Measurements from ENCODE around the gene FABP1. TPM values are rescaled to one million over a fixed set of nuclear protein-coding genes. Genes with fewer than 3 reads are reported as not detected.

FABP1 gene
- total RNA-seq, 2 donors from 2014 or later, result not detected

GRCh38 chr2:88116669-88117432 lies 11.0 kb downstream of the FABP1 start:
- no peaks in the 10 kb centered on the region for H3K9me3 ChIP-seq
- peaks cover 4% of the 10 kb centered on the region for H3K36me3 ChIP-seq
- peaks cover 0 to 9% of the 10 kb centered on the region in 2 donors for H3K4me1 ChIP-seq
- H3K27ac ChIP-seq, result no peak overlapping the region
- no peaks in the 10 kb centered on the region for H3K27me3 ChIP-seq
- DNase-seq (ENCODE audit: low spot score), result no peak
- TF ChIP-seq CTCF (IDR thresholded peaks at IDR 0.05), result no peak
- no peak overlapping the region for H3K4me3 ChIP-seq

- DNase-seq (ENCODE audit: low spot score), result no peak
- Histone ChIP-seq H3K27me3 (no peaks in the 10 kb centered on the region), H3K4me3 (no peak overlapping the region), H3K27ac (no peak overlapping the region), H3K9me3 (no peaks in the 10 kb centered on the region), H3K36me3 (peaks cover 12% of the 10 kb centered on the region), H3K4me1 (peaks cover 0 to 9% of the 10 kb centered on the region in 2 donors)
- TF ChIP-seq CTCF (IDR thresholded peaks at IDR 0.05), result no peak
Observed at GRCh38 chr2:88115825-88116518, 11.9 kb downstream of the FABP1 start.

GRCh38 chr2:88114889-88115288 lies 13.0 kb downstream of the FABP1 start:
- Histone ChIP-seq H3K36me3 (peaks cover 22% of the 10 kb centered on the region), H3K9me3 (no peaks in the 10 kb centered on the region), H3K27me3 (no peaks in the 10 kb centered on the region), H3K27ac (no peak overlapping the region), H3K4me3 (no peak overlapping the region), H3K4me1 (peaks cover 0 to 9% of the 10 kb centered on the region in 2 donors)
- TF ChIP-seq CTCF (IDR thresholded peaks at IDR 0.05), result no peak
- no peak for DNase-seq (ENCODE audit: low spot score)

GRCh38 chr2:88113069-88113468 lies 14.8 kb downstream of the FABP1 start:
- H3K36me3 ChIP-seq, result peaks cover 36% of the 10 kb centered on the region

GRCh38 chr2:88110830-88111229 lies 17.0 kb downstream of the FABP1 start:
- H3K4me3 ChIP-seq, result no peak overlapping the region
- H3K27me3 ChIP-seq, result no peaks in the 10 kb centered on the region
- TF ChIP-seq CTCF (IDR thresholded peaks at IDR 0.05), result no peak
- DNase-seq (ENCODE audit: low spot score), result no peak
- H3K4me1 ChIP-seq, result peaks cover 0 to 9% of the 10 kb centered on the region in 2 donors
- H3K36me3 ChIP-seq, result peaks cover 52% of the 10 kb centered on the region
- no peak overlapping the region for H3K27ac ChIP-seq
- no peaks in the 10 kb centered on the region for H3K9me3 ChIP-seq

More at GRCh38 chr2:88113069-88113468, 14.8 kb downstream of the FABP1 start:
- Histone ChIP-seq H3K4me3 (no peak overlapping the region), H3K9me3 (no peaks in the 10 kb centered on the region), H3K4me1 (peaks cover 0 to 9% of the 10 kb centered on the region in 2 donors), H3K27ac (no peak overlapping the region), H3K27me3 (no peaks in the 10 kb centered on the region)
- no peak for TF ChIP-seq CTCF (IDR thresholded peaks at IDR 0.05)
- DNase-seq (ENCODE audit: low spot score), result no peak

Data from right atrium auricular region (tissue), 2 donors.